Activated CD4-positive, CD25-positive, alpha-beta regulatory T cell (primary cell): ENCODE data around the gene PSTPIP2.
"Not testable (repeated sequence)": the region's sequence is repeated elsewhere in the genome, so short reads cannot be mapped to it uniquely, and the experiment has no call there.

Experiments
- DNase-seq, 4 experiments: peaks; one replicate each; lab custom pipeline; 2025; lab: John Stamatoyannopoulos, UW

The PSTPIP2 gene

DNA sequence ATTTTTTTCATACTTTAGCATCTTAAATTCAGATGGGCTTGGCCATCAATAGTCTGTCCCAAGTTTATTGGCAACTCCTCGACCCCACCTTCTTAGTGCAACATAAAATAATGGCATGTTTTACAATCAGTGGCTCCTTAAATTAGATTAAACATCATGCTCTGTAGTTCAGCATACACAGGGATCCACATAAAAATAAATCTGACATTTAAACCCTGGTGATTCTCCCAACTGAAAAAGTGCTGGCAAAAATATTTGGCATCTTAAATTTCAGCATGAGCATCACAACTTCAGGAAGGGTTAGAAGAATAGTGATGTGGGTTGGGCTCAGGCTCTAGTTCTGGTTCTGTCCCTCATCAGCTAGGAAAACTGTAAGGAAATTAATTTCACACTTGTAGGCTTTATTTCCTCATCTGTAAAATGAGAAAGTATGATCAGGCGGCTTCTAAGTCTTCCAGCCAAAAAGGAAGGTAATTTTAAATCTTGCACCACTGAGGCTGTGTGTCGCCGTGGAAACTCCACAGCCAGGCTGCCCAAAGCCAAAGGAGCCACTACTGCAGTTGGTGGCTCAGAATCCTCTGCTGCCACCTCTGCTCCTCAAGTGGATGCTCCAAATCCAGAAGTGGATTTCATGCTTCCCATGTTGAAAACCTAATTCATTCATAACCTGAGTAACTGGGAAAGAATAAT lies 87.4 kb downstream of the PSTPIP2 start:
- DNase-seq = no peak

GRCh38 chr18:45981821-45982220 lies 90.2 kb downstream of the PSTPIP2 start:
- DNase-seq = no peak

- no peak for DNase-seq
Observed at GRCh38 chr18:45980229-45980628, 91.8 kb downstream of the PSTPIP2 start.

- no peak for DNase-seq
Observed at GRCh38 chr18:45978084-45978483, 94.0 kb downstream of the PSTPIP2 start.

DNA sequence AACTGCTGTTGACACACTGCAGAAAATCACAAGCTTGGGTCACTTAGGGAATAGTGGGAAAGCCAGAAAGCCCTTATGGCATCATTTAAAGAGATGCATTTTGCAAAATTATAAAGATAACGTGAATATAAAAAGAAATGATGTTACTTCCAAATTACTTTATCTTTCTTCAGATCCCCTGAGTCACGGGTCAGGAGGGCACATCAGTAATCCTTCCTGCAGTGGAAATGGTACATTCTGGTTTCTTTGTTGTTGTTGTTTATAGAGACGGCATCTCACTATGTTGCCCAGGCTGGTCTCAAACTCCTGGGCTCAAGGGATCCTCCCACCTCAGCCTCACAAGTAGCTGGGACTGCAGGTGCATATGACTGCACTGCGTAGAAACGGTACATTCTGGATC lies 95.1 kb downstream of the PSTPIP2 start:
- DNase-seq = no peak

- no peak for DNase-seq
Observed at GRCh38 chr18:45976566-45976965, 95.5 kb downstream of the PSTPIP2 start.

DNA sequence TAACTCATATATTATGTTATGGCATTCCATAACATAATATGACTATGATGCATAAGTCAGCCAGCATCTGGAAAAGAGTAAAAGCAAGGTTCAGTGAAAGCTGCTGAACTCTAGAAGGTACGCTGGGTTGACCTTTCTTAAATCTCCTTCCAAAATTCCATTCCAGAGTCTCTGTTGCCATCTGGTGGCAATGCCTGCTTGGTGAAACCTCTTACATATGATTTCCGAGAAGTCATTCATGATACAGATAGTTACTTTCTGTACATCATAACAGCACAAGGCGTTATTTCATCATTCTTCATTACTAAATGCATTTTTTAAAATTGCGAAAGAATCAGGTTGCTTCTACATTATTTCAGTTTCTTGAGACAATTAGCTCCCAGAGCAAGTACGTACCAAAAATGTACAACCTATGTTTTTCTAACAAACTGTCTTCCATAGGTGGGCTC lies 97.9 kb downstream of the PSTPIP2 start:
- peak; percentile 7 to 33 (median 26) for DNase-seq

GRCh38 chr18:45967007-45967706 lies 104.9 kb downstream of the PSTPIP2 start, which contains the start of gene EPG5:
Gene EPG5 (minus strand): TSS chr18:45967329. CDS start chr18:45967239, 90 bp downstream.
- DNase-seq = peak; percentile 80 to 88 (median 82)

DNA sequence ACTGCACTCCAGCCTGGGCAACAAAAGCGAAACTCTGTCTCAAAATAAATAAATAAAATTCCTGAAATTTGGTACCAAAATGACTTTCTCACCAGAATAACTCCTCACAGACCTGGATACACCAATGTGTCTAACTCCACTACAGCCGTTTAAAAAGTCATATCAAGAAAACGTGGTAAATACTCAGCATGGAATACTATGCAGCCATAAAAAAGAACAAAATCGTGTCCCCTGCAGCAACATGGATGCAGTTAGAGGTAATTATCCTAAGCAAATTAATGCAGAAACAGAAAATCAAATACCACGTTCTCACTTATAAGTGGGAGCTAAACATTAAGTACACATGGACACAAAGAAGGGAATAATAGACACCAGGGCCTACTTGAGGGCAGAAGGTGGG lies 107.1 kb downstream of the PSTPIP2 start:
- not testable (repeated sequence) for DNase-seq

DNA sequence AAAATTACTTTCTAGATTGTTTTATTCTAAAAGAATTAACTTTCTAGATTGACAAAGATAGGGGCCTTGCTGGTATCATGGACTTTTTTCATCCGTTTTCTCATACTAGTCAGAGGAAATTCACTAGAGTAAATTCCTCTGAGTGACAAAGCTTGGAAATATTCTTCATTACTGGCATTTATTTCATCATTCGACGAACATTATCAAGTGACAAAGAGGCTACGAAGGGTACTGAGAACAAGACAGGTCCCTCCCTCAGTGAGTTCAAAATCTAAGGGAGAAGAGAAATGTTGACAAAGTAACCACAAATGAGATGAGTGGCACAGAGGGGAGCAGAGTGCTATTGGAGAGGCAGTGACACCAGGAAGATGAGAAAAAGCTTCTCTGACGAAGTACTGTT lies 109.2 kb downstream of the PSTPIP2 start:
- no peak for DNase-seq

DNA sequence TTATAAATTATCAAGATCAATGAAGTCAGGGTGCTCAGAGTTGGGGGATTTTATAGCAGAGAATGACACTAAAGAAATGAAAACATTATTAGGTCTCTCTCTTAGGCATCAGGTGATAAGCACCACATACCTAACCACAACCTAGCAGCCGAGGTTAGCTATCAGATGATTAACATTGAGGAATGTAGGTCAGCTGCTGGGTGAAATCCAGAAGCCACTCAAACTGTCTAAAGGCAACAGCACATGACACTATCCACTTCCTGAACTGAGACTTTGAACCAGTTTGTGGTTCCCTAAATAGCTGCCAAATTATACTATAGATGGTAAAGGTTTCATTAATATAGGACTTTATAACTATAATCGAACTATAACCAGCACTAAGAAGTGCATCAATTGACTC lies 109.6 kb downstream of the PSTPIP2 start:
- DNase-seq = no peak

- not testable (repeated sequence) for DNase-seq
Observed at GRCh38 chr18:45959484-45959883, 112.6 kb downstream of the PSTPIP2 start.

GRCh38 chr18:45958730-45959129 lies 113.3 kb downstream of the PSTPIP2 start:
- no peak for DNase-seq

GRCh38 chr18:45958027-45958426 lies 114.0 kb downstream of the PSTPIP2 start:
- DNase-seq = no peak

DNA sequence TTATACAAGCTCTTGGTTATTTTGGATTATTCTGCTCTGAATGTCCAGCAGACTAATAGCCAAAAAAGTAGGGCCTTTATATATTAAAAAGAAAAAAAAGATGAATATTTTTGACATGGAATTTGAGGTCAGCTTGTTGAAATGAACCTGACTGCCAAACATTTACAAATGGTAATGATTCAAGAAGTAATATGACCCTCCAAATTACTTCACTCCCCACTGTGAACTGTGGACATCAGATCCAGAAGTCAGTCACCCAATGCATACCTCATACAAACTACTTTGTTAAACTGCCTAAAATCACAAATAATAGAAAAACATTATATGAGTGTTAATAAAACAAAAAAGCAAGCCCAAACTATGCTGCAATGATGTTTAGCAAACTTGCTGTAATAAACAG lies 115.0 kb downstream of the PSTPIP2 start:
- DNase-seq = no peak

GRCh38 chr18:45954070-45954934 lies 117.8 kb downstream of the PSTPIP2 start:
- no peak for DNase-seq

- no peak for DNase-seq
Observed at GRCh38 chr18:45951016-45951714, 120.9 kb downstream of the PSTPIP2 start.

GRCh38 chr18:45945669-45946068 lies 126.4 kb downstream of the PSTPIP2 start:
- no peak for DNase-seq

DNA sequence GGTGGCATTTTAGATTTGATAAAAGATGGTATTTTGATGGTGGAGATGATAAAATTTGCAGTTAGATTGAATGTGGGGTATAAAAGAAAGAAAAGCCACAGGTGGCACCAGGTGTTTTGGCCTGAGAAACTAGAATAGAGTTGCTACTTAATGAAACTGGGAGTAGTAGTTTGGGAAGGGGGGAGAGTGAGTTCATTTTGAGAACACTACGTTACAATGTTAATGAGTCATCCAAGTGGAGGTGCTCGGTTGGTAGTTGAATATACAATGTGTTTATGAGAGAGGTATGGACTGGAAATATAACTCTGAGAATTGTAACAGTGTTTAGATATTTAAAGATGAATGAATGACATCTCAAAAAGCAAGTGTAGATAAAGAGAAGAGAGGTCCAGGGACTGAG lies 131.3 kb downstream of the PSTPIP2 start:
- no peak for DNase-seq

- DNase-seq = no peak
Observed at GRCh38 chr18:45939236-45939635, 132.8 kb downstream of the PSTPIP2 start.

DNA sequence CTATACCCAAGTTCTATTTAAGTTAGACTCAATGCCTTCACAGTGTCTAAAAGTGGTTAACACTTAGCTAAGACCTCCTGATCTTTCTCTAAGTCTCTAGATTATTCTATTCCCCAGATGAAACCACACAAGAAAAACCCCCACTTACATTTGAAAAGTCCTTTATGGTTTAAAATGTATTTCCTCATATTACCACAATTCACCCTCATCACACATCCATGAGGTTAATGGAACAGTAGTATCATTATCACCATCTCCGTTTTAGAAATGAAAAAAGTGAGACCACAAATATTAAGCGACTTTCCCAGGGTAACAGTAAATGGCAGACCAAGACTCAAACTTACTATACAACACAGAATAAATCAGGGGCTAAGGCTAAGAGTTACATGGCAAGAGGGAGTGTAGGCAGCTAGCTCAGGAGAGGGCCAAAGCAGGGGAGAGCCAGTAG lies 133.5 kb downstream of the PSTPIP2 start:
- DNase-seq = no peak
